CD4-positive, CD25-positive, alpha-beta regulatory T cell (primary cell): ENCODE data around the gene HRCT1. TPM values are rescaled to one million over a fixed set of nuclear protein-coding genes. Genes with fewer than 3 reads are reported as not detected.
A peak's percentile ranks its signal among the peaks of the same experiment; 100 is the strongest.

Source experiments
- ATAC-seq, 2 donors: fragments of 150-1000 bp; cut with Tn5 transposase; one replicate each; pipeline ENCODE4 v1.10.0; 2021; ENCODE audit warnings: low read depth in 2 of 2, moderate number of reproducible peaks in 2 of 2, moderate library complexity in 1 of 2
- DNase-seq, 3 donors: peaks; one replicate each; pipeline versions ENCODE4 v3.0.0 to v3.0.0-alpha.2; 2012 to 2022; ENCODE audit warnings: mixed read lengths in 1 of 3
- H3K27ac ChIP-seq: one replicate; pipeline ENCODE4 v1.7.0; 2013; ENCODE audit warnings: mild to moderate bottlenecking, low read length; ENCODE audit not compliant: insufficient read depth, poor library complexity, severe bottlenecking
- H3K27me3 ChIP-seq: one replicate; pipeline ENCODE4 v1.7.0; 2013; ENCODE audit warnings: low read length; ENCODE audit not compliant: control insufficient read depth, insufficient read depth
- H3K36me3 ChIP-seq: one replicate; pipeline ENCODE4 v1.7.0; 2013; ENCODE audit warnings: mild to moderate bottlenecking, low read length, moderate library complexity; ENCODE audit not compliant: control insufficient read depth, insufficient read depth
- H3K4me1 ChIP-seq: 2 replicates; pipeline ENCODE4 v1.7.0; 2013; ENCODE audit warnings: mild to moderate bottlenecking, low read length; ENCODE audit not compliant: insufficient read depth, control insufficient read depth, poor library complexity, severe bottlenecking
- H3K4me3 ChIP-seq: one replicate; pipeline ENCODE4 v1.7.0; 2013; ENCODE audit warnings: low read depth, mild to moderate bottlenecking, low read length, moderate library complexity
- H3K9me3 ChIP-seq, 2 experiments: 1 replicate in 1 of 2; 2 replicates in 1 of 2; pipeline ENCODE4 v1.7.0; 2013; ENCODE audit warnings: low read length in 2 of 2, mild to moderate bottlenecking in 1 of 2, moderate library complexity in 1 of 2; ENCODE audit not compliant: control insufficient read depth in 2 of 2
- H3K27ac Mint-ChIP-seq, 3 donors: one replicate each; pipeline ENCODE4 v1.8.0; 2020 to 2022; ENCODE audit warnings: mild to moderate bottlenecking in 3 of 3, mixed read lengths in 3 of 3, moderate library complexity in 2 of 3
- H3K27me3 Mint-ChIP-seq: one replicate; pipeline ENCODE4 v1.8.0; 2022; ENCODE audit warnings: mild to moderate bottlenecking, mixed read lengths
- H3K36me3 Mint-ChIP-seq: one replicate; pipeline ENCODE4 v1.8.0; 2020; ENCODE audit warnings: mixed read lengths
- H3K4me1 Mint-ChIP-seq, 4 donors: one replicate each; pipeline ENCODE4 v1.8.0; 2020 to 2022; ENCODE audit warnings: mixed read lengths in 4 of 4, mild to moderate bottlenecking in 1 of 4
- H3K4me3 Mint-ChIP-seq, 4 donors: one replicate each; pipeline ENCODE4 v1.8.0; 2020 to 2022; ENCODE audit warnings: mild to moderate bottlenecking in 4 of 4, mixed read lengths in 4 of 4, moderate library complexity in 3 of 4
- H3K9me3 Mint-ChIP-seq, 7 donors: one replicate each; pipeline ENCODE4 v1.8.0; 2020 to 2022; ENCODE audit warnings: mixed read lengths in 7 of 7, mild to moderate bottlenecking in 3 of 7, moderate library complexity in 2 of 7
- polyA plus RNA-seq, 4 donors: library from polyadenylated mRNA; unstranded; fragments of 300-500 nt; fragmentation: Illumina TruSeq; gene quantifications; one replicate each; pipeline ENCODE4 v1.2.3, GENCODE V29; 2021
- total RNA-seq: library from RNA; stranded (reverse); gene quantifications from one replicate; pipeline ENCODE4 v1.2.3, GENCODE V29; 2022

HRCT1 gene
- total and polyA plus RNA-seq, 5 donors from 2014 or later: not detected

DNA sequence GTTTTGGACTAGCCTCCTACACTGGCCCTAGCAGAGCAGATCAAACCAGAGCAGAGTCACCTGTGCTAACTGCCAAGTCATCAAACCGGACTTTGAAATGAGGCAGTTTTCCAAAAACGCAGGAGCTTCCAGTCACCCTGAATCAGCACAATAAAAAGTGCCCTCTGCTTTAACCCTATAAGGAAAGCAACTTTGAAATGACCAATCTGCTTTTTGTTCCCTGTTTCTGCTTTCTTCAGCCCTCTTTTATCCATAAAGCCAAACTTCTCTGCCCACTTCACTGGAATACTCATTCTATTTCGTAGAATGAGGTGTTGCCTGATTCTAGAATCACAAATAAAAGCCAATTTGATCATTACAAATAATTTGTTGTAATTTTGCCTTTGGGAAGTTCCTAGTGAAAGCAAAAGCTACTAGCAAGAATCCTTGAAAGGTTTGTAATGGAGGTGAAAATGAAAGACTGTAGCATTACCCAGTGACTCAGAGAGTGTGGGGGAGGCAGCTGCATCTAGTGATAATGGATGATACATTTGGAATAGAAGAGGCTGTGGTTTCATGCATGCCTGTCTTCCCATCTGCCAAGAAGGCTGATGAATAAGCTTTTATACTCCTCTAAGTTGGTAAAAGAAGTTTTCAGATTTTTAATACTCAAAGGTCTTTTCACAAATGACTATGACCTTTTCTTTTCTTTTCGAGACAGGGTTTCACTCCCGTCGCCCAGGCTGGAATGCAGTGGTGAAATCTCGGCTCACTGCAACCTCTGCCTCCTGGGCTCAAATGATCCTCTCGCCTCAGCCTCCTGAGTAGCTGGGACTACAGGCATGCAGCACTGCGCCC lies 18.1 kb downstream of the HRCT1 start:
- Mint-ChIP-seq H3K27ac (no peak overlapping the region), H3K36me3 (peaks cover 6% of the 10 kb centered on the region), H3K9me3 (peaks cover 0 to 2% (median 0%) of the 10 kb centered on the region in 7 donors), H3K27me3 (peaks cover 4% of the 10 kb centered on the region), H3K4me3 (no peak overlapping the region), H3K4me1 (peaks cover 0 to 4% (median 2%) of the 10 kb centered on the region in 4 donors)
- Histone ChIP-seq H3K36me3 (no peaks in the 10 kb centered on the region), H3K9me3 (no peaks in the 10 kb centered on the region), H3K27ac (no peak overlapping the region), H3K27me3 (peaks cover 4% of the 10 kb centered on the region), H3K4me3 (no peak overlapping the region), H3K4me1 (no peaks in the 10 kb centered on the region)
- ATAC-seq (no peak), DNase-seq (no peak)

DNA sequence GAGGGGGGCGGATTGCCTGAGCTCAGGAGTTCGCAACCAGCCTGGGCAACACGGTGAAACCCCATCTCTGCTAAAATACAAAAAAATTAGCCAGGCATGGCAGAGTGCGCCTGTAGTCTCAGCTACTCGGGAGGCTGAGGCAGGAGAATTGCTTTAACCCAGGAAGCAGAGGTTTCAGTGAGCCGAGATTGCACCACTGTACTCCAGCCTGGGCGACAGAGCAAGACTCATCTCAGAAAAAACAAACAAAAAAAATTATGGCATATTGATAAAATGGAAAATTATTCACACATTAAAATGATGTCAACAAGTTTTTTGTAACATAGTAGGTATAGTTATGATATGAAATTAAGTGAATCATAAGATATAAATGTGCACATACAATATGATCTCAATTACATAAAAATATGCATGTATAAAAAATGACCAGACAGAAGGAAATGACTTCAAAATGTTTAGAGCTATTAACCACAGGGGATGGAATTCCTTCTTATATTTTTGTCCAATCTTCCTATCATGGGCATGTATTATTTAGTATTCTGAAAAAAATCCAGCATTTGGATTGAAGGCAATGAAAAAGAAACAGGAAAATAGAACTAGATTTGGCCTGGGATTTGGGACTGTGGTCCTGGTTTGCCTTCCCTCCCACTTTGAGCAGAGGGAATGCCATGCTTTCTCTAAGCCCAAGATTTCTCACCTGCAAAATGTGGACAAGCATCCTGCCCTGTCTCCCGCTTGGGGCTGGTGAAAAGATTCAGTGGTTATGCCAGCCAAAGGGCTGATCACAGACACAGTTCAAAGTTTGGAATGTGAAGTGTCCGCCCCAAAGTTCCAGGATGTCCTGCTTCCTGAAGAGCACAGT lies 22.8 kb downstream of the HRCT1 start:
- Histone ChIP-seq H3K4me3 (no peak overlapping the region), H3K4me1 (peaks cover 3% of the 10 kb centered on the region), H3K27ac (no peak overlapping the region), H3K36me3 (no peaks in the 10 kb centered on the region), H3K9me3 (no peaks in the 10 kb centered on the region), H3K27me3 (peaks cover 2% of the 10 kb centered on the region)
- no peak overlapping the region for H3K27ac Mint-ChIP-seq
- peaks cover 6 to 12% (median 9%) of the 10 kb centered on the region in 4 donors for H3K4me1 Mint-ChIP-seq
- H3K4me3 Mint-ChIP-seq: no peak overlapping the region
- peaks cover 6% of the 10 kb centered on the region for H3K36me3 Mint-ChIP-seq
- DNase-seq: no peak
- peaks cover 0 to 5% (median 0%) of the 10 kb centered on the region in 7 donors for H3K9me3 Mint-ChIP-seq
- H3K27me3 Mint-ChIP-seq: peaks cover 5% of the 10 kb centered on the region
- no peak for ATAC-seq

DNA sequence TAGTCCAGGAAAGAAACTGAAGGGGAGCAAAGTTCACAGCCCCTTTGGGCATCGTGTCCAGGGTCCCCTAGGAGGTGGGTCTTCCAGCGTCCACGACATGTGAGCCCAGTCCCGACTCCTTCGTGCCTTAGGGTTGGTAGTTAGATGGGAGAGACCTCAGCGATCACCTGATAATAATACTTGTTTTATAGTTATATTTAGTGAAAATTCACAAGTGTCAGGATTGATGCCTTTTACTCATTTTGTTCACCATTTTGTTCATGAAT lies 23.4 kb downstream of the HRCT1 start:
- Histone ChIP-seq H3K4me1 (peaks cover 3% of the 10 kb centered on the region), H3K27ac (no peak overlapping the region), H3K27me3 (peaks cover 2% of the 10 kb centered on the region), H3K4me3 (no peak overlapping the region), H3K9me3 (no peaks in the 10 kb centered on the region), H3K36me3 (no peaks in the 10 kb centered on the region)
- Mint-ChIP-seq H3K4me1 (peaks cover 6 to 12% (median 9%) of the 10 kb centered on the region in 4 donors), H3K36me3 (peaks cover 6% of the 10 kb centered on the region), H3K9me3 (peaks cover 0 to 5% (median 0%) of the 10 kb centered on the region in 7 donors), H3K27me3 (peaks cover 5% of the 10 kb centered on the region), H3K27ac (no peak overlapping the region), H3K4me3 (no peak overlapping the region)
- no peak for ATAC-seq
- no peak for DNase-seq

DNA sequence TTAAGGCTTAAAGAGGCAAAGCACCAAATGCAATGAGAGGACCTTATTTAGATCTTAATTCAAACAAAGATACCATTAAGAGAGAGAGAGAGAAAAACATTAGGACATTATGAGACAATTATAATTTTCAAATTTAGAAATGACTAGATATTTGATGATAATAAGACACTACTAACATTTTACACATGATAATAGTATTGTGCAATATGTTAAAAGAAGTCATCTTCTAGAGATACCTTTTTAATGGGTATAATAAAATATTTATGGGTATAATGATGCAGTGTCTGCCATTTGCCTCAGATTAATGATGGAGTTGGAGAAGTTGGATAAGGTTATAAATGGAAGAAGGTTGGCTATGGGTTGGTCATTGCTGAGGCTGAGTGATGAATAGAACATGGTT lies 24.5 kb downstream of the HRCT1 start:
- Mint-ChIP-seq H3K27ac (no peak overlapping the region), H3K4me3 (no peak overlapping the region), H3K4me1 (peaks cover 6 to 12% (median 9%) of the 10 kb centered on the region in 4 donors), H3K9me3 (peaks cover 0 to 5% (median 0%) of the 10 kb centered on the region in 7 donors), H3K27me3 (peaks cover 5% of the 10 kb centered on the region), H3K36me3 (peaks cover 6% of the 10 kb centered on the region)
- Histone ChIP-seq H3K27me3 (no peaks in the 10 kb centered on the region), H3K9me3 (no peaks in the 10 kb centered on the region), H3K27ac (no peak overlapping the region), H3K36me3 (no peaks in the 10 kb centered on the region), H3K4me1 (peaks cover 3% of the 10 kb centered on the region), H3K4me3 (no peak overlapping the region)
- DNase-seq (no peak), ATAC-seq (no peak)

DNA sequence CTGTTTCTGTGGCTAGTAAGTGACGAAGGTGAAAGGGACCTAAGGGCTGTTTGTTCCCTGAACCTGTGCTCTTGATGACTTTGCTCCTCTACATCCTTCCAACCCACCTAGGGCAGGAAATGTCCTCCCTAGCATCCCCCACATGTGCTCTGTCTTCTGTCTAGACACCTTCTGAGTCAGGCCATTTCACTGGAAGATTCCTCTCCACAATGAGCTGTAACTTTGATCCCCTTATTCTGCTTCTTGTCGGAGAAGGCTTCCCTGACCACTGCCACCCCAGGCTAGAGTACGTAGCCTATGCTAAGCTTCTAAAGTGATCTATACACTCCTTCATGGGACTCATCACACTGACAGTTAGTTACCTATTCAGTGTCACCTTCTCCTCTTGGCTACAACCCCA lies 25.0 kb downstream of the HRCT1 start:
- Histone ChIP-seq H3K27ac (no peak overlapping the region), H3K36me3 (no peaks in the 10 kb centered on the region), H3K4me3 (no peak overlapping the region), H3K9me3 (no peaks in the 10 kb centered on the region), H3K4me1 (peaks cover 3% of the 10 kb centered on the region), H3K27me3 (no peaks in the 10 kb centered on the region)
- Mint-ChIP-seq H3K9me3 (peaks cover 0 to 5% (median 0%) of the 10 kb centered on the region in 7 donors), H3K4me1 (peaks cover 6 to 12% (median 9%) of the 10 kb centered on the region in 4 donors), H3K27ac (no peak overlapping the region), H3K27me3 (peaks cover 5% of the 10 kb centered on the region), H3K36me3 (peaks cover 6% of the 10 kb centered on the region), H3K4me3 (no peak overlapping the region)
- ATAC-seq (no peak), DNase-seq (no peak)

DNA sequence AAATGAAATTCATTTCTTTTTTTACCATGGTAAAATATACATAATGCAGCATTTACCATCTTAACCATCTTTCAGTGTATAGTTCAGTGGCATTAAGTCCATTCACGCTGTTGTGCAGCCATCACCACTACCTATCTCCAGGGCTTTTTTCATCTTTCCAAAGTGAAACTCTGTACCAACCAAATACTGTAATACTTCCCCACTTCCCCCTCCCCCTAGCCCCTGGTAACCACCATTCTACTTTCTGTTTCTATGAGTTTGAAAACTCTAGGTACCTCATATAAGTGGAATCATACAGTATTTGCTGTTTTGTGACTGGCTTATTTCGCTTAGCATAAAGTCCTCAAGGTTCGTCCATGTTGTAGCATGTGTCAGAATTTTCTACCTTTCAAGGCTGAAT lies 26.7 kb downstream of the HRCT1 start:
- peak overlapping the region in 1 of 3 donors; percentile 67 for H3K27ac Mint-ChIP-seq
- ATAC-seq: no peak

DNA sequence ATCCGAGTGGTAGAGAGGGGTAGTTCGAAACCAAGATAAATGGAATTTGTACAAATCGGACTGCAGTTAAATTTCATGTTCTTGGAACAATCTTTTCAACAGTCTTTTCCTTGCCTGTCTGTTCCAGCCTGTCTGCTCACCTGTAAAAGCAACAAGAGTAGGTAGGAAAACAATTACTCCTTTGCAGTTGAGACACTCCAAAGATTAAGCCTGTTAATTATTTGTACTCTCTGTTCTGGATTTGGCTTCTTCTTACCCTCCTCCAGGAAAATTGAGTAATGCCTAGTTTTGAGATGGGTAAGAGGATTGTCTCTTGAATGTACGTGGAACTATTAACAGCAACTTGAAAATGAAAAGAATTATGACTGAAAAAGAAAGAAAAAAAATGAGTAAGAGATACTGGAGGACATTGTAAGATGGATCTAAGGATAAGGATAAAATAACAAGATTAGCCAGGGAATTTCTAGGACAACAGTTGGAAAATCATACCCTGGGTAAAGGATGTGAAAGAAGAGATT lies 27.6 kb downstream of the HRCT1 start:
- H3K9me3 ChIP-seq: no peaks in the 10 kb centered on the region
- Mint-ChIP-seq H3K4me3 (no peak overlapping the region), H3K36me3 (no peaks in the 10 kb centered on the region), H3K4me1 (peaks cover 9 to 28% (median 24%) of the 10 kb centered on the region in 4 donors), H3K9me3 (peaks cover 0 to 6% (median 0%) of the 10 kb centered on the region in 7 donors), H3K27me3 (peaks cover 5% of the 10 kb centered on the region), H3K27ac (no peak overlapping the region)
- no peaks in the 10 kb centered on the region for H3K27me3 ChIP-seq
- no peaks in the 10 kb centered on the region for H3K36me3 ChIP-seq
- no peak overlapping the region for H3K27ac ChIP-seq
- H3K4me1 ChIP-seq: peaks cover 8% of the 10 kb centered on the region
- no peak for DNase-seq
- ATAC-seq: no peak
- H3K4me3 ChIP-seq: no peak overlapping the region

More for the DNA sequence above, 26.7 kb downstream of the HRCT1 start:
- H3K4me1 Mint-ChIP-seq: peaks cover 9 to 21% (median 17%) of the 10 kb centered on the region in 4 donors
- no peak overlapping the region for H3K4me3 ChIP-seq
- no peaks in the 10 kb centered on the region for H3K9me3 ChIP-seq
- no peaks in the 10 kb centered on the region for H3K36me3 ChIP-seq
- H3K9me3 Mint-ChIP-seq: peaks cover 0 to 6% (median 0%) of the 10 kb centered on the region in 7 donors
- no peaks in the 10 kb centered on the region for H3K36me3 Mint-ChIP-seq
- peaks cover 3% of the 10 kb centered on the region for H3K4me1 ChIP-seq
- no peak overlapping the region for H3K27ac ChIP-seq
- H3K4me3 Mint-ChIP-seq: no peak overlapping the region
- H3K27me3 ChIP-seq: no peaks in the 10 kb centered on the region
- H3K27me3 Mint-ChIP-seq: peaks cover 5% of the 10 kb centered on the region
- DNase-seq: no peak
